ENCODE data around the gene SCFD1. TPM values are rescaled to one million over a fixed set of nuclear protein-coding genes. Genes with fewer than 3 reads are reported as not detected.

Gene SCFD1
- total RNA-seq, 4 donors from 2014 or later = 33.6 to 40.8 (median 37.1) TPM

DNA sequence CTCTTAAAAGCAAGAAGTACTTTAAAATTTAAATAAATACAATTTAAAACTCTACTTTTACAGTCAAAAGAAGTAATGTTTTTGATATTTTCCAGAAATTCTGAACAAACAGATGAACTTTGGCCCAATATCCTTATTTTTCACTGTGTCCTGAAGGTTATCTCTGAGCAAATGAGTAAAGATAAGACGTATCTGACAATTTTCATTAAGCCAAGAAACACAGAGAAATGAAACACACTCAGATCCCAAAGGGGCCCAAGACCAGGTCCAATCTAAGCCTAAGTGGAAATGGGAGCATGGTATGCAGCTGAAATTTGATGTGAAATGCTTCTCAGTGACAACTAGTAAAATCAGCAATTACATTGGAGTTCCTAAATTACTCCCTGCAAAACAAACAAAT, 146.7 kb downstream of the SCFD1 start:
- DNase-seq (ENCODE audit: low spot score in 2 of 2) = no peak
- WGBS, 2 donors = 88 to 91% methylated on average over 1 of the region's 1 CpG
- H3K4me3 ChIP-seq (ENCODE audit: low read depth, poor library complexity, severe bottlenecking) = no peak overlapping the region
- intact Hi-C loops (cut with DNase I; ENCODE audit: low total_unique reads) = no loop called here
- no peak for TF ChIP-seq POLR2A (IDR thresholded peaks at IDR 0.05)
- TF ChIP-seq, protein P1, sequence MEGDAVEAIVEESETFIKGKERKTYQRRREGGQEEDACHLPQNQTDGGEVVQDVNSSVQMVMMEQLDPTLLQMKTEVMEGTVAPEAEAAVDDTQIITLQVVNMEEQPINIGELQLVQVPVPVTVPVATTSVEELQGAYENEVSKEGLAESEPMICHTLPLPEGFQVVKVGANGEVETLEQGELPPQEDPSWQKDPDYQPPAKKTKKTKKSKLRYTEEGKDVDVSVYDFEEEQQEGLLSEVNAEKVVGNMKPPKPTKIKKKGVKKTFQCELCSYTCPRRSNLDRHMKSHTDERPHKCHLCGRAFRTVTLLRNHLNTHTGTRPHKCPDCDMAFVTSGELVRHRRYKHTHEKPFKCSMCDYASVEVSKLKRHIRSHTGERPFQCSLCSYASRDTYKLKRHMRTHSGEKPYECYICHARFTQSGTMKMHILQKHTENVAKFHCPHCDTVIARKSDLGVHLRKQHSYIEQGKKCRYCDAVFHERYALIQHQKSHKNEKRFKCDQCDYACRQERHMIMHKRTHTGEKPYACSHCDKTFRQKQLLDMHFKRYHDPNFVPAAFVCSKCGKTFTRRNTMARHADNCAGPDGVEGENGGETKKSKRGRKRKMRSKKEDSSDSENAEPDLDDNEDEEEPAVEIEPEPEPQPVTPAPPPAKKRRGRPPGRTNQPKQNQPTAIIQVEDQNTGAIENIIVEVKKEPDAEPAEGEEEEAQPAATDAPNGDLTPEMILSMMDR (IDR thresholded peaks at IDR 0.05) = no peak

DNA sequence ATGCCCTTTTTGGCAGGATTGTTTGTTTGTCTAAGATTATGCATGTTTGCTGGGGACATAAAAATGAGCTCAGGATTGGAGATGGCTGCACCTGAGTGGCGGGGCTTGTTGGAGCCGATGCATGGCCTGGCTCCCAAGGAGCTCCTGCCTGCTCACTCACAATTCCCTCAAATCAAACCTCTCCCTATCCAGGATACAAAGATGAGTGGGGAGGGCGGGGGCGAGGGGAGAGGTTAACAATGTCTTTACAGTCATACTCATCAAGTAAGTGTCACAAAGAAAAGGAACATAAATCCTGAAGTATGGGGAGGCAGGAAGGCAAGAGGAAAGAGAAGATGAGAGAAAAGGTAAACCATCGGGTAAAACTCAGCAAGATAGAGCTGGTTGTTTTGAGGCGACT, 148.3 kb downstream of the SCFD1 start:
- H3K4me3 ChIP-seq (ENCODE audit: low read depth, poor library complexity, severe bottlenecking) = no peak overlapping the region
- intact Hi-C loops (cut with DNase I; ENCODE audit: low total_unique reads) = no loop called here
- DNase-seq (ENCODE audit: low spot score in 2 of 2) = no peak
- no peak for TF ChIP-seq POLR2A (IDR thresholded peaks at IDR 0.05)
- TF ChIP-seq, protein P1 (IDR thresholded peaks at IDR 0.05) = no peak
- WGBS, 2 donors = 67 to 80% methylated on average over 6 of the region's 6 CpGs

DNA sequence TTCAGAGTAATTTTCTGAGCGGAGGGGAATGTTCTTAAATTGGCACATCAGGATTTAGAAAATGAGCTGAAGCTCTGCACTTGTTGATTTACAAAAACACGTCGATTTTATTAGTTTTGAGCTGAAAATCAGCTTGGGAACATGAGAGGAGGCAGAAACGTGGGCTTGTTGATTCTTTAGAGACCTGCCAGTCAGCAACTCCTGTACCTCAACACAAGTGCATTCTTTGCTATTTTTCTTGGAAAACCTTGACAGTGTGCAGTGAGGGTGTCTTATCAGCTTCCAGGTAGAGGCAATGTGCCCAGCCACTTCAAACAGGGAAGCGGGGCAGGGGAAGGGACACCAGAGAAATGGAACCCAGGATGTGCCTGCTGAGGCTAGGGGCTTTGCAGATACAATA, 149.5 kb downstream of the SCFD1 start:
- TF ChIP-seq, protein P1 (IDR thresholded peaks at IDR 0.05) = no peak
- no peak for TF ChIP-seq POLR2A (IDR thresholded peaks at IDR 0.05)
- intact Hi-C loops (cut with DNase I; ENCODE audit: low total_unique reads) = no loop called here
- no peak for DNase-seq (ENCODE audit: low spot score in 2 of 2)
- 69 to 78% methylated on average over 5 of the region's 5 CpGs for WGBS, 2 donors
- H3K4me3 ChIP-seq (ENCODE audit: low read depth, poor library complexity, severe bottlenecking) = no peak overlapping the region

DNA sequence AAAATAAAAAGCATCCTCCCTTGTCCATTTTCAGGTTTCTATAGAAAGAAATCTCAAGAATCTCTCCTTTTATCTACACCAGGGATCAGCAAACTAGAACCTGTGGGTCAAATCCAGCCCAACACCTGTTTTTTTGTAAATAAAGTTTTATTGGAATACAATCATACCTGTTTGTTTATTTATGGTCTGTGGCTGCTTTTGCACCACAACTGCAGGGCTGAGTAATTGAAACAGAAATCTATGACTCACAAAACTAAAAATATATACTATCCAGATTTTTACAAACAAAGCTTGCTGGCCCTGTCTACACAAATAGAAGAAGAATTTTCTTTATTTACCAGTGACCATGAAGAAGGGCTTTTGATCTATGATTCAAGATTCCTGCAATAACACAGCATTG, 157.1 kb downstream of the SCFD1 start:
- TF ChIP-seq, protein P1 (IDR thresholded peaks at IDR 0.05) = no peak
- TF ChIP-seq POLR2A (IDR thresholded peaks at IDR 0.05) = no peak
- no peak overlapping the region for H3K4me3 ChIP-seq (ENCODE audit: low read depth, poor library complexity, severe bottlenecking)
- DNase-seq (ENCODE audit: low spot score in 2 of 2) = no peak
- intact Hi-C loops (cut with DNase I; ENCODE audit: low total_unique reads) = no loop called here

Other genes with a start within 250 kb of the SCFD1 start
- gene G2E3, start 63.2 kb upstream of the SCFD1 start, total RNA-seq = 10 to 100 TPM in 2 of 4 donors, 1 to 10 TPM in 2; 8.0 to 13.0 (median 10.6) TPM